HEK293 (cell line): ENCODE data around the gene MALRD1.

Experiments
- CTCF ChIA-PET: fragments of 350-600 bp; formaldehyde crosslinking; extraction: SDS; loops from one replicate; lab custom pipeline; 2021; ENCODE audit warnings: antibody characterized with exemption; lab: Yijun Ruan, JAX
- POLR2A ChIA-PET: fragments of 300-600 bp; formaldehyde crosslinking; extraction: SDS; loops from one replicate; lab custom pipeline; 2020; ENCODE audit warnings: antibody characterized with exemption, inconsistent platforms; lab: Yijun Ruan, JAX
- H3K27ac ChIP-seq: fragments of 200-500 bp; sonication (Bioruptor generic); 2 replicates; pipeline ENCODE4 v1.5.1; 2014; ENCODE audit warnings: low read depth, low read length, control low read depth, inconsistent platforms; ENCODE audit errors: extremely low read depth
- H3K36me3 ChIP-seq, 2 experiments: fragments of 200-500 bp in 1 of 2; sonication (Bioruptor generic) in 1 of 2; 1 replicate in 1 of 2; 2 replicates in 1 of 2; pipeline ENCODE4 v1.5.1; 2014 to 2017; ENCODE audit warnings: inconsistent platforms in 2 of 2, low read length in 2 of 2; ENCODE audit not compliant: control insufficient read depth in 2 of 2, insufficient read depth in 1 of 2
- H3K4me1 ChIP-seq: fragments of 200-500 bp; sonication (Bioruptor generic); 2 replicates; pipeline ENCODE4 v1.5.1; 2014; ENCODE audit warnings: mild to moderate bottlenecking, low read length, inconsistent platforms; ENCODE audit not compliant: control insufficient read depth, insufficient read depth
- H3K4me3 ChIP-seq: 2 replicates; pipeline ENCODE4 v1.5.1; 2011; ENCODE audit warnings: low read depth, mild to moderate bottlenecking, control low read depth, low read length, moderate library complexity
- H3K9me3 ChIP-seq: fragments of 200-500 bp; sonication (Bioruptor generic); 2 replicates; pipeline ENCODE4 v1.5.1; 2014; ENCODE audit warnings: low read depth, low read length, inconsistent platforms; ENCODE audit not compliant: control insufficient read depth, insufficient read depth
- IKZF3 ChIP-seq: fragments of 450-650 bp; IDR thresholded peaks from 2 replicates; pipeline ENCODE4 v1.5.0; 2018; ENCODE audit warnings: missing biosample characterization, mild to moderate bottlenecking, missing genetic modification characterization, moderate library complexity
- TCF7L2 ChIP-seq: IDR thresholded peaks from 2 replicates; pipeline ENCODE4 v1.6.1; 2011; ENCODE audit warnings: low read depth, mild to moderate bottlenecking, inconsistent platforms, low read length, moderate library complexity, borderline replicate concordance
- ZNF114 ChIP-seq: fragments of 450-650 bp; formaldehyde crosslinking; IDR thresholded peaks from 2 replicates; pipeline ENCODE4 v1.5.0; 2017; ENCODE audit warnings: missing biosample characterization, missing genetic modification characterization
- ZNF138 ChIP-seq: fragments of 450-650 bp; formaldehyde crosslinking; IDR thresholded peaks from 2 replicates; pipeline ENCODE4 v1.5.1; 2016; ENCODE audit warnings: missing biosample characterization, missing genetic modification characterization, borderline replicate concordance
- ZNF184 ChIP-seq: fragments of 450-650 bp; IDR thresholded peaks from 2 replicates; pipeline ENCODE4 v1.5.1; 2018; ENCODE audit warnings: missing biosample characterization, mild to moderate bottlenecking, missing genetic modification characterization
- ZNF335 ChIP-seq: fragments of 450-650 bp; formaldehyde crosslinking; conservative IDR thresholded peaks from 2 replicates; pipeline ENCODE4 v1.5.1; 2016; ENCODE audit warnings: missing biosample characterization, missing genetic modification characterization
- ZNF341 ChIP-seq: fragments of 450-650 bp; formaldehyde crosslinking; IDR thresholded peaks from 2 replicates; pipeline ENCODE4; 2016; ENCODE audit warnings: low read depth, missing biosample characterization, missing genetic modification characterization
- ZNF560 ChIP-seq: fragments of 450-650 bp; formaldehyde crosslinking; IDR thresholded peaks from 2 replicates; pipeline ENCODE4 v1.5.1; 2017; ENCODE audit warnings: missing biosample characterization, missing genetic modification characterization, borderline replicate concordance
- ZNF585B ChIP-seq: fragments of 450-650 bp; formaldehyde crosslinking; IDR thresholded peaks from 2 replicates; pipeline ENCODE4 v1.5.1; 2016; ENCODE audit warnings: missing biosample characterization, missing genetic modification characterization
- ZNF658 ChIP-seq: fragments of 450-650 bp; formaldehyde crosslinking; IDR thresholded peaks from 2 replicates; pipeline ENCODE4; 2016; ENCODE audit warnings: missing biosample characterization, missing genetic modification characterization
- ZNF664 ChIP-seq: fragments of 450-650 bp; formaldehyde crosslinking; IDR thresholded peaks from 2 replicates; pipeline ENCODE4 v1.5.1; 2016; ENCODE audit warnings: missing biosample characterization, missing genetic modification characterization
- ZNF747 ChIP-seq: fragments of 450-650 bp; formaldehyde crosslinking; IDR thresholded peaks from 2 replicates; pipeline ENCODE4 v1.5.1; 2016; ENCODE audit warnings: missing biosample characterization, missing genetic modification characterization
- ZNF768 ChIP-seq: fragments of 450-650 bp; formaldehyde crosslinking; IDR thresholded peaks from 2 replicates; pipeline ENCODE4 v1.5.1; 2018; ENCODE audit warnings: missing biosample characterization, mild to moderate bottlenecking, missing genetic modification characterization
- ZNF777 ChIP-seq: fragments of 450-650 bp; formaldehyde crosslinking; IDR thresholded peaks from 2 replicates; pipeline ENCODE4 v1.5.1; 2017; ENCODE audit warnings: missing biosample characterization, missing genetic modification characterization, borderline replicate concordance
- TF ChIP-seq, protein P1 (sequence below): fragments of 450-650 bp; formaldehyde crosslinking; IDR thresholded peaks from 2 replicates; pipeline ENCODE4 v1.5.1; 2016; ENCODE audit warnings: missing biosample characterization, missing genetic modification characterization
- TF ChIP-seq, protein P2 (sequence below): fragments of 450-650 bp; formaldehyde crosslinking; IDR thresholded peaks from 2 replicates; pipeline ENCODE4 v1.5.1; 2017; ENCODE audit warnings: missing biosample characterization, mild to moderate bottlenecking, missing genetic modification characterization, moderate library complexity

MALRD1 gene

GRCh38 chr10:19204246-19204917 is 155.8 kb downstream of the MALRD1 start:
- Histone ChIP-seq H3K4me1 (no peaks in the 10 kb centered on the region), H3K4me3 (no peak overlapping the region), H3K9me3 (no peaks in the 10 kb centered on the region), H3K36me3 (no peaks in the 10 kb centered on the region), H3K27ac (no peak overlapping the region)
- POLR2A ChIA-PET = no interaction called here
- CTCF ChIA-PET = no interaction called here
- no peak for TF ChIP-seq ZNF335 (tag by site-specific recombination)
- no peak for TF ChIP-seq ZNF768 (tag by site-specific recombination)
- TF ChIP-seq ZNF585B (tag by site-specific recombination) = no peak
- no peak for TF ChIP-seq TCF7L2
- no peak for TF ChIP-seq ZNF138 (tag by site-specific recombination)
- TF ChIP-seq, protein P1, sequence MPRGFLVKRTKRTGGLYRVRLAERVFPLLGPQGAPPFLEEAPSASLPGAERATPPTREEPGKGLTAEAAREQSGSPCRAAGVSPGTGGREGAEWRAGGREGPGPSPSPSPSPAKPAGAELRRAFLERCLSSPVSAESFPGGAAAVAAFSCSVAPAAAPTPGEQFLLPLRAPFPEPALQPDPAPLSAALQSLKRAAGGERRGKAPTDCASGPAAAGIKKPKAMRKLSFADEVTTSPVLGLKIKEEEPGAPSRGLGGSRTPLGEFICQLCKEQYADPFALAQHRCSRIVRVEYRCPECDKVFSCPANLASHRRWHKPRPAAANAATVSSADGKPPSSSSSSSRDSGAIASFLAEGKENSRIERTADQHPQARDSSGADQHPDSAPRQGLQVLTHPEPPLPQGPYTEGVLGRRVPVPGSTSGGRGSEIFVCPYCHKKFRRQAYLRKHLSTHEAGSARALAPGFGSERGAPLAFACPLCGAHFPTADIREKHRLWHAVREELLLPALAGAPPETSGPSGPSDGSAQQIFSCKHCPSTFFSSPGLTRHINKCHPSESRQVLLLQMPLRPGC (tag by site-specific recombination) = no peak
- no peak for TF ChIP-seq ZNF777 (tag by site-specific recombination)

DNA sequence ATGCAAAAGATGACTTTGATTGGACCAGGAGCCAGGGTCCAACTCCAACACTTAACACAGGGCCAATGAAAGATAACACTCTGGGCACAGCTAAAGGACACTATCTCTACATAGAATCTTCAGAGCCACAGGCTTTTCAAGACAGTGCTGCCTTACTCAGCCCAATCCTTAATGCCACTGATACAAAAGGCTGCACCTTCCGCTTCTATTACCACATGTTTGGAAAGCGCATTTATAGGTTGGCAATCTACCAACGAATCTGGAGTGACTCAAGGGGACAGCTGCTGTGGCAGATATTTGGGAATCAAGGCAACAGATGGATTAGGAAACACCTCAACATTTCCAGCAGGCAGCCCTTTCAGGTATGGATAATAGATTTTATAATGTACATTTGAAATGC is 160.7 kb downstream of the MALRD1 start:
- no peaks in the 10 kb centered on the region for H3K36me3 ChIP-seq
- TF ChIP-seq ZNF114 (tag by site-specific recombination) = no peak
- TF ChIP-seq, all 188 proteins: peak for 0
- ChIA-PET CTCF (interaction anchor here (0.6 kb wide), 1 partner anchor 18 kb away, joined by 4 read pairs; no protein-coding TSS in a partner anchor), POLR2A (no interaction called here)
- Histone ChIP-seq H3K4me3 (no peak overlapping the region), H3K27ac (no peak overlapping the region), H3K9me3 (no peaks in the 10 kb centered on the region), H3K4me1 (no peaks in the 10 kb centered on the region)

DNA sequence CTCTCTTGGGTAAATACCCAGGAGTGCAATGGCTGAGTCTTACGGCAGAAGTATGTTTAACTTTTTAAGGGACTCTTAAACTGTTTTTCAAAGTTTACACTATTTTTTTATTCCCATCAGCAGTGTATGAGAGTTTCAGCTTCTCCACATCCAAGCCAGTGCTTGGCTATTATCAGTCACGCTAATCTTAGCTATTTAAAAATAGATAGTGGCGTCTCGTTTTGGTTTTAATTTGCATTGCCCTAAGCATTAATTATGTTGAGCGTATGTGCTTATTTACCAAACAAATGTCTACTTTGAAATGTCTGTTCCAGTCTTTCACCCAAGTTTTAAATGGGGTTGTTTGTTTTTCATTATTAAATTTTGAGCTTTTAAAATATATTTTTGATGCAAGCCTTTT is 164.0 kb downstream of the MALRD1 start:
- CTCF ChIA-PET = interaction anchor here (0.6 kb wide), 1 partner anchor 1105 kb away, joined by 3 read pairs; no protein-coding TSS in a partner anchor
- POLR2A ChIA-PET = no interaction called here
- no peak overlapping the region for H3K27ac ChIP-seq
- H3K36me3 ChIP-seq = no peaks in the 10 kb centered on the region
- H3K4me1 ChIP-seq = no peaks in the 10 kb centered on the region
- no peak overlapping the region for H3K4me3 ChIP-seq
- TF ChIP-seq ZNF184 (tag by site-specific recombination) (no peak), ZNF658 (tag by site-specific recombination) (no peak), ZNF747 (tag by site-specific recombination) (no peak), ZNF560 (tag by site-specific recombination) (no peak), IKZF3 (no peak), ZNF341 (tag by site-specific recombination) (no peak), ZNF664 (tag by site-specific recombination) (no peak)
- TF ChIP-seq, protein P2, sequence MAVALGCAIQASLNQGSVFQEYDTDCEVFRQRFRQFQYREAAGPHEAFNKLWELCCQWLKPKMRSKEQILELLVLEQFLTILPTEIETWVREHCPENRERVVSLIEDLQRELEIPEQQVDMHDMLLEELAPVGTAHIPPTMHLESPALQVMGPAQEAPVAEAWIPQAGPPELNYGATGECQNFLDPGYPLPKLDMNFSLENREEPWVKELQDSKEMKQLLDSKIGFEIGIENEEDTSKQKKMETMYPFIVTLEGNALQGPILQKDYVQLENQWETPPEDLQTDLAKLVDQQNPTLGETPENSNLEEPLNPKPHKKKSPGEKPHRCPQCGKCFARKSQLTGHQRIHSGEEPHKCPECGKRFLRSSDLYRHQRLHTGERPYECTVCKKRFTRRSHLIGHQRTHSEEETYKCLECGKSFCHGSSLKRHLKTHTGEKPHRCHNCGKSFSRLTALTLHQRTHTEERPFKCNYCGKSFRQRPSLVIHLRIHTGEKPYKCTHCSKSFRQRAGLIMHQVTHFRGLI (tag by site-specific recombination) = no peak
- TF ChIP-seq, all 188 proteins: peak for 0
- no peaks in the 10 kb centered on the region for H3K9me3 ChIP-seq
